Fibroblast of mammary gland (primary cell): ENCODE results near the gene ST6GAL1.

Source experiments
- DNase-seq: peaks from one replicate; pipeline ENCODE4 v3.0.0-alpha.2; 2010; ENCODE audit warnings: low read depth
- H3K4me3 ChIP-seq: 2 replicates; pipeline ENCODE4 v1.5.1; 2011; ENCODE audit warnings: low read depth, mild to moderate bottlenecking, low read length, moderate library complexity; ENCODE audit not compliant: control insufficient read depth
- CTCF ChIP-seq: conservative IDR thresholded peaks from 2 replicates; pipeline ENCODE4 v1.5.1; 2011; ENCODE audit warnings: low read depth, low read length, inconsistent platforms; ENCODE audit not compliant: control insufficient read depth, insufficient read depth

The ST6GAL1 gene

GRCh38 chr3:187062526-187063177 lies 132.3 kb downstream of the ST6GAL1 start:
- peak; percentile 74 for DNase-seq
- H3K4me3 ChIP-seq = no peak overlapping the region
- TF ChIP-seq CTCF = no peak

GRCh38 chr3:187063286-187064121 lies 133.2 kb downstream of the ST6GAL1 start:
- TF ChIP-seq CTCF = no peak
- H3K4me3 ChIP-seq = no peak overlapping the region
- no peak for DNase-seq

GRCh38 chr3:187064210-187065115 lies 134.1 kb downstream of the ST6GAL1 start:
- peak; percentile 53 for DNase-seq
- H3K4me3 ChIP-seq = no peak overlapping the region
- no peak for TF ChIP-seq CTCF

- DNase-seq = peak; percentile 41
- TF ChIP-seq CTCF = peak; percentile 23
- H3K4me3 ChIP-seq = no peak overlapping the region
Measured at GRCh38 chr3:187066228-187066995, 136.1 kb downstream of the ST6GAL1 start.

GRCh38 chr3:187068787-187069186 lies 138.5 kb downstream of the ST6GAL1 start:
- no peak overlapping the region for H3K4me3 ChIP-seq
- TF ChIP-seq CTCF = no peak
- no peak for DNase-seq
